Measurements from ENCODE around the gene ICE2.

The ICE2 gene

DNA sequence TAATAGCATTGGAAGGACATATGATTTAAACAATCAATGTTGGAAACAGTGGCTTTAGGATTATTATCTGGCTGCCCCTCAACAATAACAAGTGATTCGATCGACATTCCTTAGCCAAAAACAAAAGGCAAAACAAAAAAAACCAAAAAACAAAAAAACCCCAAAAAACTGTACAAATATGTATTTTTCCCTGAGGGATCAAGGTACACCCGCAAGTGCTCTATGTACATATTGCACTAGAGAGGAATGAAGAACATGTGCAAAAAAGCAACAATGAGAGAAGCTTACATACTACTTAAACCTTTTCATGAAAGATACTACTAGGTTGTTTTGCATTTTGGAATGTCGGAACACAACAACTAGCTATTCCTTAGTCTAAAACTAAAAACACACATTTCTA is 14.2 kb upstream of the ICE2 start:
- DNase-seq (ENCODE audit: low spot score), result no peak

DNA sequence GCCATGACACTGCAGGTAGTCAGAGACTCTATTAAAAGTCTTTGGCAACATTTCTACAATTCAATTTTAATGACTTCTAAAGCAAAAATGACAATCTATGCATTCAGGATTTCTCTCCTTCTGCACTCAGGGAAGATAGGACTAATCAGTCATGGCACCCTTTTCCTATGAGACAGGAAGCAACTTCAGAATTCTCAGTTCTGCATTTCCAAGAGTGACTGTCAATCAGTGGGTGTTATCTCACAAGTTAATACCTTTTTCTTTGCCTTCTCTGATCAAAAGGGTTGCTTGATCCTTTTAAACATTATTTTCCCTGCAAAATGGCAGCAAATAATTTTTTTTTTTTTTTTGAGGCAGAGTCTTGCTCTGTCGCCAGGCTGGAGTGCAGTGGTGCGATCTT is 7.8 kb upstream of the ICE2 start:
- no peak for DNase-seq (ENCODE audit: low spot score)

DNA sequence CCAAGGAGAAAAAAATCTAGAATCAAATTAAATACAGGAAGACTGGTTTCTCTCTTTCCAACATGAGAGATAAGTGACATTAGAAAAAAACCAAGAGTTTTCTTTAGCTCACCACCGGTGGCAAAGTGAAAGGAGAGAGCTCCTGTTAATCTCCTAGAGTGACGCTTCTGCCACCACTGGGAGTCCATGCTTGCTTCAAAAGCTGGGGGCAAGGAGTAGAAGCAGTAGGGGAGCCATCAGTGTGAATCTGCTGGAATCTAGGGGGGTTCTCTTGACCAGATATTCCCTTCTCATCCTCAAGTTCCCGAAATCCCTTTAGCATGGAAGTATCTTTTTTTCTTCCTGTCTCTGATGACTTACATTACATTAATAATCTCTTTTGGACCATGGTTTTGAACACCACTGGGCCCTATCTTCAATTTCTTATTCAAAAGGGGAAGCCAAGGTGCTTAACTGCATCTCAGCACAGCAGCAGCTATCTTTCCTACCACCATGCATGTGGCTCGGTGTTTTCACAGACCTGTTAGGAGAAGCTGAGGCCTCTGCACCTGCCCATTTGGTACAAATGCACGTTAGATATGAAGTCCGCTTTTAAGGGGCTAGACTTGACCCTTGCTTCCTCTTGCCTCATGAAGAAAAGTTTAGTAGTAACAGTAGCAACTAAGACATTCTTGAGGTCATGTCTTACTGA is 6.6 kb upstream of the ICE2 start:
- no peak for DNase-seq (ENCODE audit: low spot score)

DNA sequence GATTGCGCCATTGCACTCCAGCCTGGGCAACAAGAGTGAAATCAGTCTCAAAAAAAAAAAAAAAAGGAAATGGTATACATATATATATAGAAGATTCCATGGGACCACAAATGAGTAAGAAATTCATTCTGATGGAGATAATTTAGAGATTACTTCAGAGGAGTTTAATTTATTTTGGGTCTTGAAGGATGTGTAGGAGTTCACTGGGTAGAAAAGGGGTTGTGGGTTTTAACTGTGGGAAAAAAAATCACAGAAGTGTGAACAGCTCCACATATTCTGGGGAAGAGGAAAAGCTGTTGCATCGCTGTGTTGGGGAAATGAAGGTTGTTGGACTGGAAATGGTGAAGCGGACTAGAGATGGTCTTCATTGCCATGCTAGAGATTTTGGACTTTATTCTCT is 4.1 kb upstream of the ICE2 start:
- no peak for DNase-seq (ENCODE audit: low spot score)

- DNase-seq (ENCODE audit: low spot score), result no peak
Measured at GRCh38 chr15:60480888-60481287, 1.9 kb upstream of the ICE2 start.

DNA sequence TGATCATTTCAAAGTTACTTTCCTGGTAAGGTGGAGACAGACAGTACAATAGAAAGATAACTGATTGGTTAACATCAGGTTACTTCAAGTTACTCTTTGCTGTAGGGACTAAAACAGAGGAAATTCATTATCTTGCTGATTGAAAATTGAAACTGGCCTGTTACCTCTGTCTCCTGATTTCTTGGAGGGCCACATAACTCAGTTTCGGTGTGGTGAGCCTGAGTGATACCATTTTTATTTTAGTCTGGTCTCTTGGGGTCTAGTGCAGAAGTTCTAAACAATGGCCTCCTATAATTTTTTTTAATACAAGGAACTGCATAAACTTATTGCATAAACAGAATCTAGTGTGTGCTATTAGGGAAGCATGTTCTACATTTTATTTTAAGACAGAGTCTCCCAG is 1.2 kb upstream of the ICE2 start:
- no peak for DNase-seq (ENCODE audit: low spot score)

DNA sequence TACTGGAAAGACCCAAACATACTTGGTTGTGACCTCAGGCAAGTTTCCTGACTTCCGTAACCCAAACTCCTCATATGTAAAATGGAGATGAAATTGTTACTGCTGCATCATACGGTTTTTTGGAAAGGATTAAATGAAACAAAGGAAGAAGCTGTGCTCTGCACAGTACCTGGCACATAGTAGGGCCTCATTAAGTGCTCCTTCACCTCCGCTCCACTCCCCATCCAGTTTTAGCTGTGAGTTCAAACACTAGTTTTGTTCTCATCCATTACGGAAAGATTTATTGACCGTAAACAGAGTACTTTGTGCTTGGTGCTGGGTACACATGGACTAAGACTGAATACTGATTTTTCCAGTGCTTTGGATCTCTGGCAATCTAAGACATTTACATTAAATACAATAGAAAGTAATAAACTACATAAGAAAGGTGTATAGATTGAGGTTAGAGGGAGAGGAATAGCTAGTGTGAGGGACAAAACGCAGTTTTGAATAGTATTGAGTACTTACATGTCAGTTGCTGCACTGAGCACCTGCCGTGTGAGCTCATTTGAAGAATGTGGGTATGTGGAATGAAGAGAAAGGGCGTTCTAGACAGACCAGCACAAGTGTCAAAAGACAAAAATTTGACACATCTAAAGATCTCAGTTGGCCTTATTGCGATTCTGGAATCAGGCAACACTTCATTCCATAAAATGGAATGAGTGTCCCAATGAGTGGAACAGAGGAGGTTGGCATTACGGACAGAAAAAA is 594 bp upstream of the ICE2 start:
- DNase-seq (ENCODE audit: low spot score), result no peak

GRCh38 chr15:60477916-60478565 is 901 bp downstream of the ICE2 start:
- no peak for DNase-seq (ENCODE audit: low spot score)

GRCh38 chr15:60477164-60477563 is 1.8 kb downstream of the ICE2 start:
- no peak for DNase-seq (ENCODE audit: low spot score)

- DNase-seq (ENCODE audit: low spot score), result no peak
Measured at GRCh38 chr15:60476713-60477112, 2.2 kb downstream of the ICE2 start.

DNA sequence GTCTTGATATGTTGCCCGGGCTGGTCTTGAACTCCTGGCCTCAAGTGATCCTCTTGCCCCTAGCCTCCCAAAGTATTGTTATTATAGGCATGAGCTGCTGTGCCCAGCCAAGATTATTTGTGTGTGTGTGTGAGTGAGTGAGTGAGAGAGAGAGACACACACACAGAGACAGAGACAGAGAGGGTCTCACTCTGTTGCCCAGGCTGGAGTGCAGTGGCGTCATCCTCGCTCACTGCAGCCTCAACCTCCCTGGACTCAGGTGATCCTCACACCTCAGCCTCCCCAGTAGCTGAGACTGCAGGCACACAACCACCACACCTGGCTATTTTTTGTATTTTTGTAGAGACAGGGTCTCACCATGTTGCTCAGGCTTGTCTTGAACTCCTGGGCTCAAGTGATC is 5.8 kb downstream of the ICE2 start:
- no peak for DNase-seq (ENCODE audit: low spot score)

- no peak for DNase-seq (ENCODE audit: low spot score)
Measured at GRCh38 chr15:60471314-60471713, 7.6 kb downstream of the ICE2 start.

GRCh38 chr15:60469893-60470641 is 8.9 kb downstream of the ICE2 start:
- no peak for DNase-seq (ENCODE audit: low spot score)

GRCh38 chr15:60464836-60465630 is 13.9 kb downstream of the ICE2 start:
- no peak for DNase-seq (ENCODE audit: low spot score)

GRCh38 chr15:60462027-60462426 is 16.9 kb downstream of the ICE2 start:
- no peak for DNase-seq (ENCODE audit: low spot score)

GRCh38 chr15:60460931-60461330 is 18.0 kb downstream of the ICE2 start:
- no peak for DNase-seq (ENCODE audit: low spot score)

- DNase-seq (ENCODE audit: low spot score), result no peak
Measured at GRCh38 chr15:60458721-60459120, 20.2 kb downstream of the ICE2 start.

GRCh38 chr15:60457985-60458384 is 21.0 kb downstream of the ICE2 start:
- no peak for DNase-seq (ENCODE audit: low spot score)

DNA sequence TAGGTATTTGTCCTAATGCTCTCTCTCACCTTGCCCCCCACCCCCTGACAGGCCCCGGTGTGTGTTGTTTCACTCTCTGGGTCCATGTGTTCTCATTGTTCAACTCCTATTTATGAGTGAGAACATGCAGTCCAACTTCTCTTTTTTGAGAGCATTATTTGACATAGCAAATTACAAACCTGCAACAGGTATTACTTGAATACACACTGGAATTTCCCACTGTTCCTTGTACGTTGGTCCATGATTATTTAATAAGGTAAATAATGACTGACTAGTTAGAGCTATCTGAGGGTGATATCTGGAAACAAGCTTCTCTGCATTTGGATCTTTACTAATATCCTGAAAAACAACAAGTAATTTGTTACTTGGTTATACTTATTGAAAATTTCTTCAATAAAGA is 24.1 kb downstream of the ICE2 start:
- no peak for DNase-seq (ENCODE audit: low spot score)

DNA sequence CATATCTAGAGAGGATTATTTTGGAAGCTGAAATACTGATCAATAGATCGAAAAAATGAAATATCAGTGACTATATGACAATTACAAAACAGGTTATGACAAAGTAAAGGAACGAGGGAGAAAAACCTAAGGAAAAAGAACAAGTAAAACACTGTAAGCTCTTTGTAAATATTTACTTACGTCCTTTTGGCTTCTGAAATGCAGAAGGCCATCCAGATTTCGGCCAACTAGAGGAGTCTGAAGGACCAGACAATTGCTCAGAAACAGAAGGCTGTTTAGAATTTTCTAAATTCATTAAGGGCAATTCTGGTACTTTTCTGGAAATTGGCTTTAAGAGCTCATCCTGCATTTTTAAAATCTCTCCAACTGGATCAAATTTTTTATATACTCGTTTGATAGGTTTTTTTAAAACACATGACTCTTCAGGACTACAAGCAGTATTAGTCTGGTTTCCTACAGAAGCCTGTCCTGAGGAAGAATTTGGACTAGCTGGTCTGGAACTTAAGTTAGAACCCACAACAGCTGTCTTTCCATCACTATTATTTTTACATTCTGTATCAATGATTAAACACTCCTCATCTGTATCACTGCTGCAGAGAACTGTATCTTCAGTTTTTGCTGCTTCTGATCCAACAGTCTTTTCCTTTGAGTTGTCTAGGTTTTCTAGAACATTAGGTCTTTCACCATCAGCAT is 30.1 kb downstream of the ICE2 start:
- DNase-seq (ENCODE audit: low spot score), result no peak

GRCh38 chr15:60444289-60444912 is 34.5 kb downstream of the ICE2 start:
- no peak for DNase-seq (ENCODE audit: low spot score)

Data from ecto neural progenitor cell (in vitro differentiated cells).